Measurements from ENCODE around the gene DIP2B.

DIP2B gene

DNA sequence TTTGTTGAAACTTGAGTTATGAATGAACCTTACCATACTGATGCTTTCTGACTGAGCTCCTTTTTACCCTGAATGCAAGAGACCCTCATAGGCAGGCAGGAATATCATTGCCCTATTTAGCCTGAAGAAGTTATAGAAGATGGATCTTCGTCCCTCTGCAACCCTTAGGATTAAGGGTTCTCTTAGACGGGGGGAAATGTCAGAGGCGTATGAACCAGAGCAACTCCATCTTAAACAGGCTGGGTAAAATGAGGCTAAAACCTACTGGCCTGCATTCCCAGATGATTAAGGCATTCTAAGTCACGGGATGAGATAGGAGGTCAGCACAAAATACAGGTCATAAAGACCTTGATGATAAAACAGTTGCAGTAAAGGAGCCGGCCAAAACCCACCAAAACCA lies 266.6 kb downstream of the DIP2B start:
- H2AFZ ChIP-seq (ENCODE audit: low read depth), result no peak overlapping the region
- H3K27ac ChIP-seq, result no peak overlapping the region
- H3K79me2 ChIP-seq (ENCODE audit: insufficient read depth, low read depth), result peaks cover 75% of the 10 kb centered on the region
- H3K27me3 ChIP-seq (ENCODE audit: insufficient read depth, low read depth), result no peaks in the 10 kb centered on the region
- peaks cover 24% of the 10 kb centered on the region for H3K4me1 ChIP-seq (ENCODE audit: low read depth, poor library complexity, severe bottlenecking)
- no peaks in the 10 kb centered on the region for H4K20me1 ChIP-seq (ENCODE audit: insufficient read depth)
- TF ChIP-seq, protein P1, sequence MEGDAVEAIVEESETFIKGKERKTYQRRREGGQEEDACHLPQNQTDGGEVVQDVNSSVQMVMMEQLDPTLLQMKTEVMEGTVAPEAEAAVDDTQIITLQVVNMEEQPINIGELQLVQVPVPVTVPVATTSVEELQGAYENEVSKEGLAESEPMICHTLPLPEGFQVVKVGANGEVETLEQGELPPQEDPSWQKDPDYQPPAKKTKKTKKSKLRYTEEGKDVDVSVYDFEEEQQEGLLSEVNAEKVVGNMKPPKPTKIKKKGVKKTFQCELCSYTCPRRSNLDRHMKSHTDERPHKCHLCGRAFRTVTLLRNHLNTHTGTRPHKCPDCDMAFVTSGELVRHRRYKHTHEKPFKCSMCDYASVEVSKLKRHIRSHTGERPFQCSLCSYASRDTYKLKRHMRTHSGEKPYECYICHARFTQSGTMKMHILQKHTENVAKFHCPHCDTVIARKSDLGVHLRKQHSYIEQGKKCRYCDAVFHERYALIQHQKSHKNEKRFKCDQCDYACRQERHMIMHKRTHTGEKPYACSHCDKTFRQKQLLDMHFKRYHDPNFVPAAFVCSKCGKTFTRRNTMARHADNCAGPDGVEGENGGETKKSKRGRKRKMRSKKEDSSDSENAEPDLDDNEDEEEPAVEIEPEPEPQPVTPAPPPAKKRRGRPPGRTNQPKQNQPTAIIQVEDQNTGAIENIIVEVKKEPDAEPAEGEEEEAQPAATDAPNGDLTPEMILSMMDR (conservative IDR thresholded peaks at IDR 0.05; ENCODE audit: low read depth, low read length), result no peak
- H3K4me3 ChIP-seq (IDR thresholded peaks at IDR 0.05; ENCODE audit: insufficient read depth, low read depth, low read length), result no peak overlapping the region
- no peak overlapping the region for H3K9ac ChIP-seq
- no peak overlapping the region for H3K4me2 ChIP-seq
- no peaks in the 10 kb centered on the region for H3K36me3 ChIP-seq (ENCODE audit: insufficient read depth)

DNA sequence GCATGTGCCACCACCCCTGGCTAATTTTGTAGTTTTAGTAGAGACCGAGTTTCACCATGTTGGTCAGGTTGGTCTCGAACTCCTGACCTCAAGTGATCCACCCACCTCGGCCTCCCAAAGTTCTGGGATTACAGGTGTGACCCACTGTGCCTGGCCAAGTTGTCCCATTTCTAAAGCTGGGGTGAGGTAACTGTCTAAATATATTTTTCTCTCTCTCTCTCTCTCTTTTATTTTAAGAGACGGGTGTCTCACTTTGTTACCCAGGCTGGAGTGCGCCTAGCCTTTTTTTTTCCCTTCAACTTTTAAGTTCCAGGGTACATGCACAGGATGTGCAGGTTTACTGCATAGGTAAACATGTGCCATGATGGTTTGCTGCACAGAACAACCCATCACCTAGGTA lies 267.7 kb downstream of the DIP2B start:
- Histone ChIP-seq H3K9ac (no peak overlapping the region), H3K79me2 (ENCODE audit: insufficient read depth, low read depth) (peaks cover 69% of the 10 kb centered on the region), H3K27ac (no peak overlapping the region), H3K4me3 (IDR thresholded peaks at IDR 0.05; ENCODE audit: insufficient read depth, low read depth, low read length) (no peak overlapping the region), H3K36me3 (ENCODE audit: insufficient read depth) (no peaks in the 10 kb centered on the region), H3K4me1 (ENCODE audit: low read depth, poor library complexity, severe bottlenecking) (peaks cover 24% of the 10 kb centered on the region), H4K20me1 (ENCODE audit: insufficient read depth) (no peaks in the 10 kb centered on the region), H3K4me2 (no peak overlapping the region), H2AFZ (ENCODE audit: low read depth) (no peak overlapping the region), H3K27me3 (ENCODE audit: insufficient read depth, low read depth) (no peaks in the 10 kb centered on the region)
- TF ChIP-seq, protein P1 (conservative IDR thresholded peaks at IDR 0.05; ENCODE audit: low read depth, low read length), result no peak

DNA sequence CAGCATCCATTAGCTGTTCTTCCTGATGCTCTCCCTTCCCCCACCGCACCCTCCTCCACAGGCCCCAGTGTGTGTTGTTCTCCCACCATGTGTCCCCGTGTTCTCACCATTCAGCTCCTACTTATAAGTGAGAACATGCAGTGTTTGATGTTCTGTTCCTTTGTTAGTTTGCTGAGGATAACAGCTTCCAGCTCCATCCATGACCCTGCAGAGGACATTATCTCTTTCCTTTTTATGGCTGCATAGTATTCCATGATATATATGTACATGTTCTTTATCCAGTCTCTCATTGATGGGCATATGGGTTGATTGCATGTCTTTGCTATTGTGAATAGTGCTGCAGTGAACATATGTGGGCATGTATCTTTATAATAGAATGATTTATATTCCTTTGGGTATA lies 268.1 kb downstream of the DIP2B start:
- H3K4me2 ChIP-seq, result no peak overlapping the region
- H3K79me2 ChIP-seq (ENCODE audit: insufficient read depth, low read depth), result peaks cover 67% of the 10 kb centered on the region
- TF ChIP-seq, protein P1 (conservative IDR thresholded peaks at IDR 0.05; ENCODE audit: low read depth, low read length), result no peak
- no peaks in the 10 kb centered on the region for H4K20me1 ChIP-seq (ENCODE audit: insufficient read depth)
- H3K9ac ChIP-seq, result no peak overlapping the region
- no peaks in the 10 kb centered on the region for H3K27me3 ChIP-seq (ENCODE audit: insufficient read depth, low read depth)
- no peak overlapping the region for H3K4me3 ChIP-seq (IDR thresholded peaks at IDR 0.05; ENCODE audit: insufficient read depth, low read depth, low read length)
- peaks cover 24% of the 10 kb centered on the region for H3K4me1 ChIP-seq (ENCODE audit: low read depth, poor library complexity, severe bottlenecking)
- H3K36me3 ChIP-seq (ENCODE audit: insufficient read depth), result no peaks in the 10 kb centered on the region
- no peak overlapping the region for H3K27ac ChIP-seq
- no peak overlapping the region for H2AFZ ChIP-seq (ENCODE audit: low read depth)

DNA sequence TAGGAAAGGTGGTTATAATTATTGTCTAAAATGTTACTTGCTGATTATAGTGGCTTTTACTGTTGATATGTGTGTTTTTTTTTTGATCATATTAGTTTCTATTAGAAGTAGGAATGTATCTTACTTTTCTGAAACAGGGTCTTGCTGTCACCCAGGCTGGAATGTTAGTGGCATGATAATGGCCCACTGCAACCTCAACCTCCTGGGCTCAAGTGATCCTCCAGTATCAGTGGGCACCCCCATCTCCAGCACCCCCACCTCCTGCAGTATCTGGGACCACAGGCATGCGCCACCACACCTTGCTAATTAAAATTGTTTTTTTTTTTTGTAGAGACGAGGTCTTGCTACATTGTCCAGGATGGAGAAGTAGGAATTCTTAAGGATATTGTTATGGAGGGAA lies 270.5 kb downstream of the DIP2B start:
- Histone ChIP-seq H3K4me2 (no peak overlapping the region), H3K27me3 (ENCODE audit: insufficient read depth, low read depth) (no peaks in the 10 kb centered on the region), H3K9ac (no peak overlapping the region), H2AFZ (ENCODE audit: low read depth) (no peak overlapping the region), H4K20me1 (ENCODE audit: insufficient read depth) (no peaks in the 10 kb centered on the region), H3K79me2 (ENCODE audit: insufficient read depth, low read depth) (peaks cover 58% of the 10 kb centered on the region; the same call in 1 of the 2 replicates), H3K4me3 (IDR thresholded peaks at IDR 0.05; ENCODE audit: insufficient read depth, low read depth, low read length) (no peak overlapping the region), H3K27ac (no peak overlapping the region), H3K36me3 (ENCODE audit: insufficient read depth) (no peaks in the 10 kb centered on the region), H3K4me1 (ENCODE audit: low read depth, poor library complexity, severe bottlenecking) (peaks cover 5% of the 10 kb centered on the region)
- TF ChIP-seq, protein P1 (conservative IDR thresholded peaks at IDR 0.05; ENCODE audit: low read depth, low read length), result no peak

Measured in KMS-11 (cell line).